BLaER1 treated with 17β-estradiol and CSF1 and Interleukin-3, amounts not matched to agents 10 nM and 100 nM (cell line): ENCODE results near the gene RRAD.
A peak's percentile ranks its signal among the peaks of the same experiment; 100 is the strongest.

Experiments
- H3K27ac ChIP-seq, 11 experiments: shearing (Covaris generic); formaldehyde crosslinking; 2 replicates each; pipeline ENCODE4 v1.8.1; 2022
- H3K27me3 ChIP-seq, 11 experiments: shearing (Covaris generic); formaldehyde crosslinking; 2 replicates each; pipeline ENCODE4 v1.8.1; 2022
- H3K36me3 ChIP-seq, 11 experiments: shearing (Covaris generic); formaldehyde crosslinking; 2 replicates each; pipeline ENCODE4 v1.8.1; 2022
- H3K4me1 ChIP-seq, 10 experiments: shearing (Covaris generic); formaldehyde crosslinking; 2 replicates each; pipeline ENCODE4 v1.8.1; 2022
- H3K4me2 ChIP-seq, 11 experiments: shearing (Covaris generic); formaldehyde crosslinking; 2 replicates each; pipeline ENCODE4 v1.8.1; 2022
- H3K4me3 ChIP-seq, 10 experiments: shearing (Covaris generic); formaldehyde crosslinking; 2 replicates each; pipeline ENCODE4 v1.8.1; 2022
- H3K9ac ChIP-seq, 11 experiments: shearing (Covaris generic); formaldehyde crosslinking; 2 replicates each; pipeline ENCODE4 v1.8.1; 2022
- H3K9me3 ChIP-seq, 11 experiments: shearing (Covaris generic); formaldehyde crosslinking; replicated peaks in 1 of 11; 2 replicates each; pipeline ENCODE4 v1.8.1; 2022
- H4K20me1 ChIP-seq, 11 experiments: shearing (Covaris generic); formaldehyde crosslinking; 2 replicates each; pipeline ENCODE4 v1.8.1; 2022
- Cebpa-rat ChIP-seq, 11 experiments: shearing (Covaris generic); IDR thresholded peaks; 2 replicates each; pipeline ENCODE4 v1.8.1; 2022

The RRAD gene

GRCh38 chr16:66905633-66906539 lies 19.4 kb downstream of the RRAD start:
- H3K9me3 ChIP-seq = no peaks in the 10 kb centered on the region
- peaks cover 18 to 74% (median 50%) of the 10 kb centered on the region in 10 experiments for H3K4me1 ChIP-seq
- no peak overlapping the region for H3K4me3 ChIP-seq
- H3K27me3 ChIP-seq = no peaks in the 10 kb centered on the region
- H3K9ac ChIP-seq = 0 out of 22 replicates have a peak overlapping the region, but pooled peaks of 1 of the 11 experiments have one; percentile 7
- no peak overlapping the region for H3K27ac ChIP-seq
- H3K4me2 ChIP-seq = peak overlapping the region in 6 of 11 experiments; percentile 4 to 81 (median 36); a peak in 10 of 22 replicates
- H4K20me1 ChIP-seq = peaks cover 0 to 3% (median 0%) of the 10 kb centered on the region in 11 experiments; a peak in 3 of 22 replicates
- TF ChIP-seq Cebpa-rat (IDR thresholded peaks at IDR 0.05) = no peak
- H3K36me3 ChIP-seq = no peaks in the 10 kb centered on the region

DNA sequence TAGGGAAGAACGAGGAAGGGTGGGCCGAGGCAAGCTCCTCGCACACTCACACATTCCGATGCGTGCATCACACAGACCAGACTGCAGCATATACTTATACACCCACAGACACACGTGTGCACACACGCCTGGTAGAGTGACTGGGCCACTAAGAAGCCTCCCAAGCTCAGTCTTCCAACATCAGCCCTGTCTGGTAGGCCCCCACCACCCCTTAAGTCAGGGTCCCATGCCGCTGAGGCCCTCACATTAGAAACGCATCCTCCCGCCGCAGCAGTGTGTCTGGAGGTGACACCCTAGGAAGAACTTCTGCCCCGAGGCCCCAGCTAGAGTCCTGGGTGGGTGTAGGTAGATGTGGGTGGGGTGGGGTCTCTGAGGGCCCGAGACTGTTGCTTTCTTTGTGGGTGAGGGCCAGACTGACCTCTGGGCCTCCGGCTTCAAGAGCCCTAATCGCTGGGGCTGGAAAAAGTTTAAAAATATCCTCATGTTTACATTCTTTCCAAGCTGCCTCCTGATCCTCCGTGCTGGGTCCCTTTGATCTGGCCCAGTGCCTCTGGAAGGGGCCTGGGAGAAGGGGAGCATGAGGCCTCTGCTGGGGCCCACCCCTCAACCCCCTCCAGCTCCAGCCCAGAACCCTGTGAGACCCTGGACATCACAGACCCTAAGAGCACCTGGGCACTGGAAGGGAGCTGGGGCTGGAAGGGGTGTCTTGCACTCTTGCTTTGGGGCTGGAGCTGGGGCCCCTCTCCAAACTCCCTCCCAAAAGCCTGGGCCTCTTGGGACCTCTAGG lies 20.3 kb downstream of the RRAD start:
- Histone ChIP-seq H3K9ac (peak overlapping the region in 2 of 11 experiments; percentile 7 to 13; a peak in 1 of 22 replicates), H4K20me1 (no peaks in the 10 kb centered on the region; a peak in 2 of 22 replicates), H3K9me3 (no peaks in the 10 kb centered on the region), H3K4me1 (peaks cover 22 to 75% (median 55%) of the 10 kb centered on the region in 10 experiments), H3K27ac (peak overlapping the region in 1 of 11 experiments; percentile 52; a peak in 1 of 22 replicates), H3K36me3 (no peaks in the 10 kb centered on the region), H3K4me3 (no peak overlapping the region), H3K27me3 (no peaks in the 10 kb centered on the region), H3K4me2 (peak overlapping the region in 7 of 11 experiments; percentile 63 to 90 (median 79); a peak in 13 of 22 replicates)
- no peak for TF ChIP-seq Cebpa-rat (IDR thresholded peaks at IDR 0.05)

DNA sequence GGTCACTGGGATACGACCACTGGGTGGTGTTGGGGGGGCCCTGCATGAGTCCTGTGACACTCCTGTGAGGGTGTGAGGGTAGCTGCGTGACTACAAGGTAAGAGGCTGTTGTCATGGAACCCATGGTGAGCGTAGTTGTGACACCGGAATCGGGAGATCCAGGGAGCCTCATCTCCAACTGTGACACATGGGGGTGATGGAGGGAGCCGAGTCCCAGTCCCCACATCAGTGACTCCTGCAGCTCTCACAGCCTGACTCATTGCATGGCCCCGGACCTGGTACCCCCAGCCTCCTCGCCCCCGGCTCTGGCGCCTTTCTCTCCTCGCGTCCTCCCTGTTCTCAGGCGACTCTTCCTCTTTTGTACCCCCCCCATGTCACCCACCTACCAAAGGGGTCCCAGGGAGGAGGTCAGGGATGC lies 20.9 kb downstream of the RRAD start:
- no peaks in the 10 kb centered on the region for H3K27me3 ChIP-seq
- TF ChIP-seq Cebpa-rat (IDR thresholded peaks at IDR 0.05) = no peak
- H3K4me2 ChIP-seq = peak overlapping the region in 10 of 11 experiments; percentile 45 to 90 (median 66); a peak in 16 of 22 replicates
- H3K27ac ChIP-seq = peak overlapping the region in 3 of 11 experiments; percentile 0 to 60 (median 52); a peak in 3 of 22 replicates
- H4K20me1 ChIP-seq = no peaks in the 10 kb centered on the region; a peak in 2 of 22 replicates
- peaks cover 28 to 80% (median 61%) of the 10 kb centered on the region in 10 experiments for H3K4me1 ChIP-seq
- H3K36me3 ChIP-seq = no peaks in the 10 kb centered on the region
- peak overlapping the region in 1 of 11 experiments; percentile 13; a peak in 1 of 22 replicates for H3K9ac ChIP-seq
- no peak overlapping the region for H3K4me3 ChIP-seq
- no peaks in the 10 kb centered on the region for H3K9me3 ChIP-seq

- Histone ChIP-seq H3K27ac (peak overlapping the region in 5 of 11 experiments; percentile 0 to 61 (median 59); a peak in 7 of 22 replicates), H3K9me3 (no peaks in the 10 kb centered on the region), H3K9ac (peak overlapping the region in 4 of 11 experiments; percentile 37 to 59 (median 42); a peak in 6 of 22 replicates), H3K4me2 (peak overlapping the region; percentile 45 to 90 (median 63)), H4K20me1 (no peaks in the 10 kb centered on the region; a peak in 2 of 22 replicates), H3K4me1 (peaks cover 32 to 83% (median 63%) of the 10 kb centered on the region in 10 experiments), H3K27me3 (no peaks in the 10 kb centered on the region), H3K36me3 (no peaks in the 10 kb centered on the region), H3K4me3 (0 out of 20 replicates have a peak overlapping the region, but pooled peaks of 1 of the 10 experiments have one; percentile 11)
- TF ChIP-seq Cebpa-rat (IDR thresholded peaks at IDR 0.05) = no peak
Observed at GRCh38 chr16:66903544-66904427, 21.5 kb downstream of the RRAD start.

DNA sequence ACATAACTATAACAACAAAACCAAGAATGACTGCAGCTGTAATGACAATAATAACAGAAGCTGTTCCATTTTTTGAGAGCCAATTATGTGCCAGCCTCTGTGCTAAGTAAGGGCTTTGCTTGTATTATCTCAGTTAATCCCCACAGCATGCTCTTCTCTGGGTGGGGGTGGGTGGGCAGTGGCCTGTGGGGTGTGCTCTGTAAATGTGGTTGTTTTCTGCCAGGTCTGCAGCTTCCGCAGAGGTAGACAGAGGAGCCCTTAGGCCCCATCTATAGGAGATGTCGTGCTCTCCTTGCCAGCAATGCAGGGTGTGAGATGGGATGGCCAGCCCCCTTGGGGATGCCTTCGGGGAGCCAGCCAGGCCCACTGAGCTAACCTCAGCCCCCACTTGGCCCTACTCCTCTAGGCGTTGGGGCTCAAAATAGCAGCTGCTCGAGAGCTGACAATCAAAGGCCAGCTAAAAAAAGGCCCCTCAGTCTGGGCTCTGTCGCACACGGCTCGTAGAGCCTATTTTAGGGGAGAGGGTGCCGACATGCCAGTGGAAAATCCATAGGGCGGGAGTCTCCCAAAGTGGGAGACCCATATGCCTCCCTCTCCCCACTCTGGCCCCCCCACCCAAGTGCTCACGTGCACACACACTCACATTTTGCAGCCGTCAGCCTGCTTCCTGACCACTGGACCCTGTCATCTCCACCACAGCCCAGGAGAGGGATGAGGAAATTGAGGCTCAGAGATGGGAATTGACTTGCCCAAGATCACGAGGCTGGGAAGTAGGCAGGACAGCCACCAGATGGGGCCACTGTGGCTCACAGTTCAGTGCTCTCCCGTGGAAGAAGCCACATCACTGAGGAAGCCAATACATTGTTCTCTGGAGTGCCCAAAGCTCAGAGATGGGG lies 22.4 kb downstream of the RRAD start:
- Histone ChIP-seq H3K9me3 (no peaks in the 10 kb centered on the region), H3K4me1 (peaks cover 32 to 74% (median 63%) of the 10 kb centered on the region in 10 experiments), H3K4me2 (peak overlapping the region; percentile 45 to 90 (median 63)), H3K27me3 (no peaks in the 10 kb centered on the region), H3K27ac (peak overlapping the region in 4 of 11 experiments; percentile 52 to 61 (median 60); a peak in 9 of 22 replicates), H4K20me1 (no peaks in the 10 kb centered on the region; a peak in 2 of 22 replicates), H3K9ac (peak overlapping the region in 4 of 11 experiments; percentile 37 to 59 (median 42); a peak in 6 of 22 replicates), H3K36me3 (no peaks in the 10 kb centered on the region), H3K4me3 (0 out of 20 replicates have a peak overlapping the region, but pooled peaks of 1 of the 10 experiments have one; percentile 11)
- no peak for TF ChIP-seq Cebpa-rat (IDR thresholded peaks at IDR 0.05)

GRCh38 chr16:66901626-66902025 lies 23.7 kb downstream of the RRAD start:
- Histone ChIP-seq H3K4me1 (peaks cover 32 to 69% (median 63%) of the 10 kb centered on the region in 10 experiments), H3K36me3 (no peaks in the 10 kb centered on the region), H3K27ac (no peak overlapping the region), H3K9me3 (no peaks in the 10 kb centered on the region), H3K4me3 (no peak overlapping the region), H3K4me2 (peak overlapping the region in 8 of 11 experiments; percentile 12 to 90 (median 35); a peak in 9 of 22 replicates), H3K27me3 (no peaks in the 10 kb centered on the region), H4K20me1 (no peaks in the 10 kb centered on the region), H3K9ac (no peak overlapping the region)
- no peak for TF ChIP-seq Cebpa-rat (IDR thresholded peaks at IDR 0.05)
